Medulla oblongata (tissue), 1 donor: ENCODE measurements around the gene SPI1.

Experiments
- DNase-seq: peaks from one replicate; pipeline ENCODE4 v3.0.0-alpha.2; 2015; ENCODE audit errors: extremely low spot score

SPI1 gene

GRCh38 chr11:47378010-47378835 is at the start of gene SPI1:
TSS of gene SPI1 (minus strand) at chr11:47378547. CDS start at chr11:47378353, 194 bp downstream.
- DNase-seq = peak; percentile 70

- peak; percentile 98 for DNase-seq
These were observed 48.0 kb upstream of the SPI1 start, which contains the start of gene PSMC3 for GRCh38 chr11:47426062-47426956. TSS of gene PSMC3 (minus strand) at chr11:47426439. CDS start at chr11:47426279, 160 bp downstream.

GRCh38 chr11:47425611-47426010 is 47.3 kb upstream of the SPI1 start:
- no peak for DNase-seq

- DNase-seq = no peak
These were observed 40.3 kb upstream of the SPI1 start for GRCh38 chr11:47418454-47419259.

GRCh38 chr11:47417712-47418111 is 39.4 kb upstream of the SPI1 start:
- no peak for DNase-seq

- DNase-seq = no peak
These were observed 37.7 kb upstream of the SPI1 start for GRCh38 chr11:47415949-47416472.

GRCh38 chr11:47415091-47415854 is 36.9 kb upstream of the SPI1 start:
- DNase-seq = no peak

- DNase-seq = no peak
These were observed 36.3 kb upstream of the SPI1 start for GRCh38 chr11:47414685-47415070.

GRCh38 chr11:47413908-47414684 is 35.7 kb upstream of the SPI1 start:
- DNase-seq = no peak

- no peak for DNase-seq
These were observed 35.0 kb upstream of the SPI1 start for GRCh38 chr11:47413351-47413750.

- DNase-seq = peak; percentile 57
These were observed 33.8 kb upstream of the SPI1 start for GRCh38 chr11:47411884-47412746.

GRCh38 chr11:47410370-47411264 is 32.3 kb upstream of the SPI1 start:
- no peak for DNase-seq

- no peak for DNase-seq
These were observed 31.4 kb upstream of the SPI1 start for GRCh38 chr11:47409440-47410369.

GRCh38 chr11:47408598-47409439 is 30.5 kb upstream of the SPI1 start:
- no peak for DNase-seq

GRCh38 chr11:47407746-47408590 is 29.6 kb upstream of the SPI1 start, which contains the start of gene SLC39A13:
TSS of gene SLC39A13 (plus strand) at chr11:47408590. CDS start at chr11:47410095, 1,505 bp downstream.
- DNase-seq = peak; percentile 95
